Stimulated activated CD4-positive, alpha-beta T cell treated with anti-CD3 and anti-CD28 coated beads, Interleukin-12 subunit alpha, Interleukin-12 subunit beta, amount 100 ng/mL, for 48 hours (primary cell): ENCODE measurements around the gene C5orf22.
"Not testable (repeated sequence)": the region's sequence is repeated elsewhere in the genome, so short reads cannot be mapped to it uniquely, and the experiment has no call there.

Experiments used
- DNase-seq, 3 donors: peaks; one replicate each; pipeline ENCODE4 v3.0.0-alpha.2; 2020; ENCODE audit warnings: low read depth in 2 of 3, low spot score in 1 of 3

The C5orf22 gene

GRCh38 chr5:31553863-31554262 lies 21.8 kb downstream of the C5orf22 start:
- no peak for DNase-seq

GRCh38 chr5:31554552-31554951 lies 22.5 kb downstream of the C5orf22 start:
- no peak for DNase-seq

GRCh38 chr5:31556461-31556860 lies 24.4 kb downstream of the C5orf22 start:
- DNase-seq: no peak

GRCh38 chr5:31559942-31560341 lies 27.8 kb downstream of the C5orf22 start:
- DNase-seq: no peak

GRCh38 chr5:31561946-31562345 lies 29.8 kb downstream of the C5orf22 start:
- DNase-seq: no peak

- DNase-seq: no peak
These were observed 31.1 kb downstream of the C5orf22 start for GRCh38 chr5:31563216-31563615.

- DNase-seq: not testable (repeated sequence)
These were observed 34.3 kb downstream of the C5orf22 start for GRCh38 chr5:31566362-31566761.

GRCh38 chr5:31568302-31568835 lies 36.3 kb downstream of the C5orf22 start:
- DNase-seq: no peak

GRCh38 chr5:31569068-31569467 lies 37.0 kb downstream of the C5orf22 start:
- DNase-seq: no peak

GRCh38 chr5:31573494-31574142 lies 41.5 kb downstream of the C5orf22 start:
- no peak for DNase-seq

- DNase-seq: no peak
These were observed 42.7 kb downstream of the C5orf22 start for GRCh38 chr5:31574772-31575171.

- DNase-seq: no peak
These were observed 45.3 kb downstream of the C5orf22 start for GRCh38 chr5:31577438-31577837.

- no peak for DNase-seq
These were observed 47.5 kb downstream of the C5orf22 start for GRCh38 chr5:31579558-31579957.

- DNase-seq: no peak
These were observed 49.5 kb downstream of the C5orf22 start for GRCh38 chr5:31581498-31582099.

GRCh38 chr5:31583129-31583528 lies 51.0 kb downstream of the C5orf22 start:
- no peak for DNase-seq

GRCh38 chr5:31585166-31585894 lies 53.2 kb downstream of the C5orf22 start:
- no peak for DNase-seq

- no peak for DNase-seq
These were observed 53.8 kb downstream of the C5orf22 start for GRCh38 chr5:31585895-31586270.

- no peak for DNase-seq
These were observed 55.4 kb downstream of the C5orf22 start for GRCh38 chr5:31587546-31587945.

- DNase-seq: no peak
These were observed 61.6 kb downstream of the C5orf22 start for GRCh38 chr5:31593665-31594064.

- DNase-seq: no peak
These were observed 64.3 kb downstream of the C5orf22 start for GRCh38 chr5:31596354-31596753.

- no peak for DNase-seq
These were observed 66.8 kb downstream of the C5orf22 start for GRCh38 chr5:31598640-31599611.
